ENCODE results near the gene ATXN7L1.

DNA sequence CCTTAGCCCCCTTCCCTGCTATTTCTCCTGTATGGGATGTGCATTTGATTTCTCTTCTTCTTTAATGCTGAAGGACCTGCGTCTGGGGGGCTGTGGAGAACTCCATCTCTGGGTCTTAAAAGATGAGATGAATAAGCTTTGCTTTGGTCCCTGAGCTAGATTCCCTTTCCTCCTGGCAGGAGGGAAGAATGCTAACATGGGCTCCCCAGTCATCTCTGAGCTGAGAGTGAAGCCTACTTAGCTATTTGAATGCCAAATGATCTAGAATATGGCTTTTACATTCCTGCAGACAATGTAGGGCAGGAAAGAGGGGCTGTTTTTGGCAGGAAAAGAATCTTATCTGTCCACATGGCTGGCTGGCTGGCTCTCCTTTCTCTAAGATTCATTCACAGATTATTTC lies 232.5 kb downstream of the ATXN7L1 start:
- TF ChIP-seq, protein P1, sequence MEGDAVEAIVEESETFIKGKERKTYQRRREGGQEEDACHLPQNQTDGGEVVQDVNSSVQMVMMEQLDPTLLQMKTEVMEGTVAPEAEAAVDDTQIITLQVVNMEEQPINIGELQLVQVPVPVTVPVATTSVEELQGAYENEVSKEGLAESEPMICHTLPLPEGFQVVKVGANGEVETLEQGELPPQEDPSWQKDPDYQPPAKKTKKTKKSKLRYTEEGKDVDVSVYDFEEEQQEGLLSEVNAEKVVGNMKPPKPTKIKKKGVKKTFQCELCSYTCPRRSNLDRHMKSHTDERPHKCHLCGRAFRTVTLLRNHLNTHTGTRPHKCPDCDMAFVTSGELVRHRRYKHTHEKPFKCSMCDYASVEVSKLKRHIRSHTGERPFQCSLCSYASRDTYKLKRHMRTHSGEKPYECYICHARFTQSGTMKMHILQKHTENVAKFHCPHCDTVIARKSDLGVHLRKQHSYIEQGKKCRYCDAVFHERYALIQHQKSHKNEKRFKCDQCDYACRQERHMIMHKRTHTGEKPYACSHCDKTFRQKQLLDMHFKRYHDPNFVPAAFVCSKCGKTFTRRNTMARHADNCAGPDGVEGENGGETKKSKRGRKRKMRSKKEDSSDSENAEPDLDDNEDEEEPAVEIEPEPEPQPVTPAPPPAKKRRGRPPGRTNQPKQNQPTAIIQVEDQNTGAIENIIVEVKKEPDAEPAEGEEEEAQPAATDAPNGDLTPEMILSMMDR (IDR thresholded peaks at IDR 0.05; ENCODE audit: low read length): no peak
- TF ChIP-seq EZH2phosphoT487 (IDR thresholded peaks at IDR 0.05; ENCODE audit: low read length): no peak

Measured in MM.1S (cell line).